Endodermal cell (in vitro differentiated cells): Measurements from ENCODE around the gene ABCC10. TPM values are rescaled to one million over a fixed set of nuclear protein-coding genes. Genes with fewer than 3 reads are reported as not detected.

Experiments
- DNase-seq: peaks from one replicate; pipeline ENCODE4 v3.0.0-alpha.2; 2017
- H3K27ac ChIP-seq: 2 replicates; pipeline ENCODE4 v1.5.1; 2013; ENCODE audit warnings: mild to moderate bottlenecking, low read depth, low read length, moderate library complexity
- H3K27me3 ChIP-seq: 2 replicates; pipeline ENCODE4 v1.6.1; 2013; ENCODE audit warnings: mild to moderate bottlenecking, low read length, moderate library complexity; ENCODE audit not compliant: insufficient read depth, control insufficient read depth, poor library complexity, severe bottlenecking
- H3K36me3 ChIP-seq: 2 replicates; pipeline ENCODE4 v1.7.0; 2013; ENCODE audit warnings: mild to moderate bottlenecking, low read length, moderate library complexity; ENCODE audit not compliant: control insufficient read depth, insufficient read depth
- H3K4me1 ChIP-seq: one replicate; pipeline ENCODE4 v1.7.0; 2013; ENCODE audit warnings: low read length; ENCODE audit not compliant: control insufficient read depth, insufficient read depth
- H3K4me3 ChIP-seq: 2 replicates; pipeline ENCODE4 v1.5.1; 2013; ENCODE audit warnings: mild to moderate bottlenecking, low read length, moderate library complexity
- H3K9ac ChIP-seq: 2 replicates; pipeline ENCODE4 v1.6.1; 2013; ENCODE audit warnings: mild to moderate bottlenecking, low read length, moderate library complexity; ENCODE audit not compliant: poor library complexity, severe bottlenecking; ENCODE audit errors: extremely low read depth
- H3K9me3 ChIP-seq: 2 replicates; pipeline ENCODE4 v1.6.1; 2013; ENCODE audit warnings: mild to moderate bottlenecking, low read length, moderate library complexity; ENCODE audit not compliant: control insufficient read depth
- H3K27ac Mint-ChIP-seq: 2 replicates; pipeline ENCODE4 v1.8.0; 2020; ENCODE audit warnings: mixed read lengths
- H3K27me3 Mint-ChIP-seq: 2 replicates; pipeline ENCODE4 v1.8.0; 2021; ENCODE audit warnings: mild to moderate bottlenecking, mixed read lengths; ENCODE audit not compliant: insufficient read depth
- H3K36me3 Mint-ChIP-seq: 2 replicates; pipeline ENCODE4 v1.8.0; 2020; ENCODE audit warnings: low read depth, mixed read lengths
- H3K4me1 Mint-ChIP-seq: 2 replicates; pipeline ENCODE4 v1.8.0; 2020; ENCODE audit warnings: mixed read lengths
- H3K4me3 Mint-ChIP-seq: 2 replicates; pipeline ENCODE4 v1.8.0; 2020; ENCODE audit warnings: mild to moderate bottlenecking, moderate library complexity, mixed read lengths
- H3K9me3 Mint-ChIP-seq: 2 replicates; pipeline ENCODE4 v1.8.0; 2020; ENCODE audit warnings: mild to moderate bottlenecking, mixed read lengths
- CTCF ChIP-seq: fragments of 200-600 bp; sonication (generic); conservative IDR thresholded peaks from 2 replicates; pipeline ENCODE4 v1.5.0; 2021; ENCODE audit warnings: antibody characterized with exemption, mild to moderate bottlenecking
- WGBS, 2 experiments: methylation state at CpG; one replicate each; pipeline versions ENCODE4 v1.1.5 to v1.1.7; 2013; ENCODE audit warnings: missing lambda C conversion rate in 2 of 2, mixed read lengths in 1 of 2; ENCODE audit not compliant: insufficient coverage in 1 of 2, insufficient read length in 1 of 2; 5-methylcytosine and 5-hydroxymethylcytosine counted together
- total RNA-seq, 2 donors: library from RNA; stranded (reverse); fragmentation: NEBNext Ultra II Directional in 1 of 2; extraction: Animal tissue kit (Norgen Biotek cat#: 25700) in 1 of 2; gene quantifications; 2 replicates in 1 of 2; 3 replicates in 1 of 2; pipeline ENCODE4 v1.2.1, GENCODE V29; 2021

The ABCC10 gene
- total RNA-seq, 2 donors from 2014 or later: 34.1 to 44.8 TPM

- Histone ChIP-seq H3K9me3 (no peaks in the 10 kb centered on the region), H3K27me3 (peaks cover 22% of the 10 kb centered on the region), H3K4me3 (no peak overlapping the region), H3K36me3 (peaks cover 17% of the 10 kb centered on the region), H3K4me1 (no peaks in the 10 kb centered on the region), H3K27ac (no peak overlapping the region), H3K9ac (no peak overlapping the region)
- peaks cover 6% of the 10 kb centered on the region for H3K4me1 Mint-ChIP-seq
- H3K9me3 Mint-ChIP-seq: no peaks in the 10 kb centered on the region
- no peak overlapping the region for H3K4me3 Mint-ChIP-seq
- WGBS, 2 experiments: 94 to 100% methylated on average over 8 of the region's 8 CpGs
- peaks cover 18% of the 10 kb centered on the region for H3K36me3 Mint-ChIP-seq
- no peak for TF ChIP-seq CTCF
- H3K27me3 Mint-ChIP-seq: peaks cover 27% of the 10 kb centered on the region
- no peak for DNase-seq
- no peak overlapping the region for H3K27ac Mint-ChIP-seq
Measured at GRCh38 chr6:43451939-43452338, 24.6 kb downstream of the ABCC10 start.

- H3K27me3 Mint-ChIP-seq: peaks cover 36% of the 10 kb centered on the region
- peaks cover 12% of the 10 kb centered on the region for H3K36me3 Mint-ChIP-seq
- WGBS, 2 experiments: 93 to 100% methylated on average over 4 of the region's 4 CpGs
Measured at GRCh38 chr6:43452896-43453295, 25.6 kb downstream of the ABCC10 start.

GRCh38 chr6:43453831-43454230, 26.5 kb downstream of the ABCC10 start:
- Histone ChIP-seq H3K9me3 (no peaks in the 10 kb centered on the region), H3K27me3 (peaks cover 30% of the 10 kb centered on the region), H3K4me1 (no peaks in the 10 kb centered on the region), H3K9ac (no peak overlapping the region), H3K36me3 (peaks cover 6% of the 10 kb centered on the region), H3K27ac (no peak overlapping the region), H3K4me3 (no peak overlapping the region)
- Mint-ChIP-seq H3K9me3 (no peaks in the 10 kb centered on the region), H3K4me1 (peaks cover 6% of the 10 kb centered on the region), H3K27ac (no peak overlapping the region), H3K27me3 (peaks cover 36% of the 10 kb centered on the region), H3K36me3 (peaks cover 10% of the 10 kb centered on the region), H3K4me3 (no peak overlapping the region)
- no peak for TF ChIP-seq CTCF
- no peak for DNase-seq

More at GRCh38 chr6:43452896-43453295, 25.6 kb downstream of the ABCC10 start:
- H3K27ac Mint-ChIP-seq: no peak overlapping the region
- H3K9me3 Mint-ChIP-seq: no peaks in the 10 kb centered on the region
- no peak overlapping the region for H3K9ac ChIP-seq
- peaks cover 30% of the 10 kb centered on the region for H3K27me3 ChIP-seq
- H3K4me1 ChIP-seq: no peaks in the 10 kb centered on the region
- no peak for DNase-seq
- no peaks in the 10 kb centered on the region for H3K9me3 ChIP-seq
- no peak overlapping the region for H3K27ac ChIP-seq
- H3K36me3 ChIP-seq: peaks cover 10% of the 10 kb centered on the region
- peaks cover 6% of the 10 kb centered on the region for H3K4me1 Mint-ChIP-seq
- no peak for TF ChIP-seq CTCF
- no peak overlapping the region for H3K4me3 Mint-ChIP-seq
- H3K4me3 ChIP-seq: no peak overlapping the region
